HG03460 (cell line): ENCODE measurements around the gene ERLEC1.
"Not testable (repeated sequence)": the region's sequence is repeated elsewhere in the genome, so short reads cannot be mapped to it uniquely, and the experiment has no call there.

Source experiments
- ATAC-seq: cut with Tn5 transposase; IDR thresholded peaks from one replicate; pipeline ENCODE4 v1.9.1; 2021; ENCODE audit not compliant: unreplicated experiment

Gene ERLEC1

DNA sequence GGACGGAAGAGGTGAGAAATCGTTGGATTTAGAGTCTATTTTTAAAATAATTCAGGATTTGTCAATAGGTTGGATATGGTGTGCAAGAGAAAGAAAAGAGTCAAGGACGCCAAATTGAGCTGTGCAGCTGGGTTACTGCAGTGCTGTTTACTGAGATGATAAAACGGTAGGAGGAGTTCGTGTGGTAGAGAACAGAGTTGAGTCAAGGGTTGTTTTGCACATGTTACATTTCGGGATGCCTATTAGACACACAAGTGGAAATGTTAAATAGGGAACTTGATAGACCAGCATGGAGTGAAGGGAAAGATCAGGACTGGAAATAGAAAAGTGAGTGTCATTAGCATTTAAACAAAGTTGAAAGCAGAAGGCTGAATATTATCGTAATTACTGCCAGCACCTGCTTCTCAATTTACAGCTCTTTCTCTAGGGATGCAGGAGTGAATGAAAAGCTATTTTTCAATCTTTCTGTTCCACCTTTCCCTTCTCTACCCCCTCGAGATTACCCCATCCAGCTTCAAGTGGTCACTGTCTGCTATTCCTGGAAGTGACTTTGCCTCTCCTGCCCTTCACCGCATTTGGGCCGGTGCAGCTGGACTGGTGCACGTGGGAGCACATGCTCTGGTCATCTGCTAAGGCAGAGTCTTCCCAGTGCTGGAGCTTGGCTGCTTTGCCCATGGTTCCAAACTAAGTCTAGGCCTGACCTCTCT lies 42.6 kb downstream of the ERLEC1 start:
- ATAC-seq = no peak

DNA sequence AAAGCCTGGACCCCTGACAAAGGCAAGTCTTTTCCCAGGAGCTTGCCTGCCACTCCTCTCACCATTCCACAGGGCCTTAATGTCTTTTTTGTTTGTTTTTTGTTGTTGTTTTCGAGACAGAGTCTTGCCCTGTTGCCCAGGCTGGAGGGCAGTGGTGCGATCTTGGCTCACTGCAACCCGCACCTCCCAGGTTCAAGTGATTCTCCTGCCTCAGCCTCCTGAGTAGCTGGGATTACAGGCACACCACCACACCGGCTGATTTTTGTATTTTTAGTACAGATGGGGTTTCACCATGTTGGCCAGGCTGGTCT lies 43.1 kb downstream of the ERLEC1 start:
- ATAC-seq = not testable (repeated sequence)

DNA sequence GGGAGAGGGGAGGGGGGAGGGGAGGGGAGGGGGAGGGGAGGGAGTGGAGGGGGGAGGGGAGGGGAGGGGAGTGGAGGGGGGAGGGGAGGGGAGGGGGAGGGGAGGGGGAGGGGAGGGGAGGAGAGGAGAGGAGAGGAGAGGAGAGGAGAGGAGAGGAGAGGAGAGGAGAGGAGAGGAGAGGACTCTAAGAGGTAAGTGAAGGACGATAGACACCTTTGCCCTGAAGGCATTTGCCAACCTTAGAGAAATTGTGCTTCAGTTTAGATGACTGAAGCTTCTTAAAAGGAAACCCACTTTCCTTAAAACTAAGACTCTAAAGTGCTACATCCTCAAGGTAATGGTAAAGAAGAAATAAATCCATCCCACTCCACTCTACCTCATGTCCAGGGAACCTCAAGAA lies 53.7 kb downstream of the ERLEC1 start:
- no peak for ATAC-seq

DNA sequence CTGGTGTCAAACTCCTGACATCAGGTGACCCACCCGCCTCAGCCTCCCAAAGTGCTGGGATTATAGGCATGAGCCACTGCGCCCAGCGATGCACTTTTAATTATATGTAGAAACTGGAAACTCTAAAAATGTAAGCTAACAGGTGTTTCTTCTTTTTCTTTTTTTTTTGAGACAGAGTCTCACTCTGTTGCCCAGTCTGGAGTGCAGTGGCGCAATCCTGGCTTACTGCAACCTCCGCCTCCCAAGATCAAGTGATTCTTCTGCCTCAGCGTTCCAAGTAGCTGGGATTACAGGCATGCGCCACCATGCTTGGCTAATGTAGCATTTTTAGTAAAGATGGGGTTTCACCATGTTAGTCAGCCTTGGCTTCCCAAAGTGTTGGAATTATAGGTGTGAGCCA lies 54.8 kb downstream of the ERLEC1 start:
- not testable (repeated sequence) for ATAC-seq

DNA sequence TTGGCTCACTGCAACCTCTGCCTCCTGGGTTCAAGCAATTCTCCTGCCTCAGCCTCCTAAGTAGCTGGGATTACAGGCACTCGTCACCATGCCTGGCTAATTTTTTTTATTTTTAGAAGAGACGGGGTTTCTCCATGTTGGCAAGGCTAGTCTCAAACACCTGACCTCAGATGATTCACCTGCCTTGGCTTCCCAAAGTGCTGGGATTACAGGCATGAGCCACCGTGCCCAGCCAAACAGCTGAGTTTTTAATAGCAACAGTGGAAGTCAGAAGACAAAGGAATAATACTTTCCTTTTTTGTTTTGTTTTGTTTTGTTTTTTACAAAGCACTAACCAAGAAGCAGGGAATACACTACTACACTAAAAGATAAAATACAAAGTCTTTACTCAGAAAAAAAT lies 56.0 kb downstream of the ERLEC1 start:
- no peak for ATAC-seq

DNA sequence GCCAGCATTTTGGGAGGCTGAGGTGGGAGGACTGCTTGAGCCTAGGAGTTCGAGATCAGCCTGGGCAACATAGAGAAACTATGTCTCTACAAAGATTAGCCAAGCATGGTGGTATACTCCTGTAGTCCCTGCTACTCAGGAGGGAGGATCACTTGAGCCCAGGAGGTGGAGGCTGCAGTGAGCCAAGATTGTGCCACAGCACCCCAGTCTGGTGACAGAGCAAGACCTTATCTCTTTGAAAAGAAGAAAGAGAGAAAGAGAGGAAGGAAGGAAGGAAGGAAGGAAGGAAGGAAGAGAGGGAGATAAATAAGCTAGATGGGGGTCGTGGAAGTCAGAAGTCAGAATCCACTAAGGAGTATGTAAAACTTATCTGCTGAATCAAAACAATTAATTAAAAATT lies 56.8 kb downstream of the ERLEC1 start:
- no peak for ATAC-seq

DNA sequence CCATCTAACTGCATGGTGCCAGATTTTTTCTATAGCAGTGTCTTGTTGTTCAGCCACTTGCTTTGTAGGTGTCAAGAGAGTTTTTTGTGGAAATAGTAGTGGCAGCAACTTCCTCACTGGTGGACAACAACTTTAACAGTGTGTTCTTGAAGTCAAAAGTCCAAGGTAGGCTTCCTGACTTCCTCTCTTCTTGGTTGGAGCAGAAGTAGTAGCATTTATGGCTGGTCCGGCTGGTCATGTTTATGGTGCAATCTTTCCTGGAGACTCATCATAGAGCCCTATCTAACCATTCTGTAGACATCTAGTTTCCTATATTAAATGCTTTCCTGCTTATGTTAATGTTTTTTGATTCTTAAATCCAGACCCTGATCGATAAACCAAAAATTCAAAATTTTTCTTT lies 61.2 kb downstream of the ERLEC1 start:
- no peak for ATAC-seq

DNA sequence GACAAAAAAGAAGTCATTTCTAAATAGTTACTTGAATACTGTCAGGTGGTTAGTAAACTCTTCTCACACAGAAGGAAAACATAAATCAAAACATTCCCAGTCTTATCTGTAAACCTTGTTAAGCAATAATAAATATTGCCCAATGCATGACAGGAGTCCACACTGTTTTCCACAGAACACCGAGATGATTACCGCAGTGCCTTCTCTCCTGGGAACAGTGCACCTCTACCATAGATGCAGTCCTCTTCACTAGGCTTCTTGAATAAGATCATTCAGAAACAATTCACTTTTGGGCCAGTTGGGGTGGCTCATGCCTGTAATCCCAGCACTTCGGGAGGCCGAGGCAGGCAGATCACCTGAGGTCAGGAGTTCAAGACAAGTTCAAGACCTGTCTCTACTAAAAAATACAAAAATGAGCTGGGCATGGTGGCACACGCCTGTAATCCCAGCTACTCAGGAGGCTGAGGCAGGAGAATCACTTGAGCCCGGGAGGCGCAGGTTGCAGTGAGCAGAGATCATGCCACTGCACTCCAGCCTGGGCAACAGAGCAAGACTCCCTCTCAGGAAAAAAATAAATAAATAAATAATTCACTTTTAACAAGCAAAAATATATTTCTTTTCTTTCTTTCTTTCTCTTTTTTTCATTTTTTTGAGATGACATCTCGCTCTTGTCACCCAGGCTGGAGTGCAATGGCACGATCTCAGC lies 64.4 kb downstream of the ERLEC1 start:
- ATAC-seq = not testable (repeated sequence)

DNA sequence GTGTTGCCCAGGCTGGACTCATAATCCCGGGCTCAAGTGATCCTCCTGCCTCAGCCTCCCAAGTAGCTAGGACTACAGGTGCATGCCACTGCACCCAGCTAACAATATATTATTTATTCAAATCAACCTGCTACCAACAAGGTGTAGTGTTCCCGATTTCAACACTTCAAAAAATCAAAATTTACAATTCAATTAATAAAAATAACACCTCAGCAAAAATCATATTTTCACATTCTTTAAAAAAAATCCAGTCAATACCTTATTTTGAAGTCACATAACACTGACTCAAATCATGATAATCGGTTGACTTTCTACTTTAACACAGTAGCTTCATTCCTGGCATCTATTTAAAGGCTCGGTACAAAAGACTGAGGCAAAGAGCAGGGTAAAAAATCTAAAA lies 65.7 kb downstream of the ERLEC1 start:
- no peak for ATAC-seq

DNA sequence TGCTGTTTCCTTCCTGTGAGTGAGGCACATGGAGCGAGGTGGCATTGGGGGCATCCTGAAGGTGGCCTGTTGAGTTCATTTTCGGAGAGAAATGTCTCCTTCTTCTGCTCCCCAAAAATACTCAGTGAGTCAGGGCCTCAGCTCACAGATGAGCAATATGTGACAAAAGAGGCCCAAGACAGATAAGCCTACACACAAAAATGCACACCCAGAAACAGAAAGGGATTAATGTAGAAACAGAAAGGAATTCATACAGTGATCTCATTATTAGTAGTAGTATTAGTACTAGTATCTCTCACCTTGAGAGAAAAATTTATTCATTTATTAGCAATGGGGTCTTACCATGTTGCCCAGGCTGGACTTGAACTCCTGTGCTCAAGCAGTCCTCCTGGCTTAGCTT lies 67.8 kb downstream of the ERLEC1 start:
- no peak for ATAC-seq

DNA sequence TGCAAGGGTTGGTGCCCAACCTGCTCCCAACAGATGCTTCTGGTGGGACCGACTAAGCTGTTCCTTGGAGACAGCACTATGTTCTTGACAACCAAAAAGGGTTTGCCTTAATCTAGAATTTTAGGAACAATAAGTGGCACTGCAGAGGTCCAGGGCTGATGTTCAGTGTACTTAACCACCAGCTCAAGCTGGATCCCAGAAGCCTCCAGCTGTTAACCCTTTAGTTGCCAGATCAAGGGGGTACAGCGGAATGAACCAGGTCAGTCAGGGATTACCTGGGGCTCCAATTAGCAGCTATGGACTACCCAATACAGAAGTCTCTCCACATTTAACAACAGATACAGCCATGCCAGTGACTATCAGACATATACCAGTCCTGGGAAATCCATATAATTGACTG lies 69.4 kb downstream of the ERLEC1 start:
- no peak for ATAC-seq

DNA sequence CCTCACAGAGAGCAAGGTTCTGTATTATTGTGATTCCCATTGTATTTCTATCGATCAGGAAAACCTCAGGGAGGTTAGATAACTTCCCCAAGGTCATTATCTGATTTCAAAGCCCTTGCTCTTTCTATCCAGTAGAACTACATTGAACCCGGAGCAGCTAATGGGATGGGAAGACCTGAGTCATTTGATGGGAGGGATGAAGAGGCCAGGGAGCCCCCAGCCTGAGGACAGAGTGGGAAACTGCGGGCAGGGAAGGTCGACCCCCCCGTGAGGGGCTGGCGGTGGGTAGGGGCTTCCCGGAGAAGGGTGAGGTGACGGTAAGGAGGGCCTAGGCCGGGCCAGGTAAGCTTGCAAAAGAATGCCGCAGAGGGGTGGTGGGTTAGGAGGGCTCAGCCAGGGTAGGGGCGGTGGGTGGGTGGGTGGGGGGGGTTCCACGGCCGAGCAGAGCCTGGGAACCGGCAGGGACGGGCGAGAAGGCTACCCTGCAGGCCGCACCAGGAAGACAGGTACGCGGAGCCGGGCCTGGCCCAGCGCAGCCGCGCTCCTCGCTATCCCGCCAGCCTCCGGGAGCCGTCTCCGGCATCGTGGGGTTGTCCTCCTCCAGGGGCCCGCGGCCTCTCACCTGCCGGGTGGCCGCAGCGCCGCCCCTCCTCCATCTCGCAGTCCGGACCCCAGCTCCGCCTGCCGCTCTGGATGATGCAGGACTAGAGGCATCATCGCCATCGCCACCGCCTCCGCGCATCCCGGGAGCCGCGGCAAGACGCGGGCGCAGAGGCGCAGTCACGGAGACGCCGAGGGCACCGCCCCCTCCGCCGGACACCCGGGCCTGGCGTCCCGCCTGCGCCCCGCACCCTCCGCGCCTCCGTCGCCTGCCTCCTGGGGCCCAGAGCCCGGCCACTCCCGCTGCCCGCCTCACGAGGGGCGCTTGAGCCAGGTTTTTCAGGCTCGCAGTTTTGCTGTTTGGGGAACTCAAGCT lies 72.7 kb downstream of the ERLEC1 start, which contains the start of gene GPR75:
Gene GPR75, minus strand, starts transcription at position 762 of the 976 bp plus-strand sequence. CDS start 5,211 bp downstream, outside the sequence.
- ATAC-seq = no peak

DNA sequence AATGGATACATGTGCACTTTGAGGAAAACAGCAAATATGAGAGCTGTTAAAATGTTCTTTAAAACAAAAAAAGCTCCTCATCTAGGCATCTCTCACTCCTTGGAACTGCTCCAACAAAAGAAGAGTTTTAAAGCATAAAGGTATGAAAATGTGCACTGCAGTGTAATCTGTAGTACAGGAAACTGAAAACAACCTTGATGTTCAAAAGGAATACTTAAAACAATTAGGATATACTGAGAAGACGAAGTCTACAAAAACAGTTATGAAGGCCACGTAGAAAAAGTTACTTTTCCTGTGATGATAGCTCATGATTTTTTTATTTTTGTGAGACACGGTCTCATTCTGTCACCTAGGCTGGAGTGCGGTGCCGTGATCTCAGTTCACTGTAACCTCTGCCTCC lies 75.0 kb downstream of the ERLEC1 start:
- ATAC-seq = no peak

DNA sequence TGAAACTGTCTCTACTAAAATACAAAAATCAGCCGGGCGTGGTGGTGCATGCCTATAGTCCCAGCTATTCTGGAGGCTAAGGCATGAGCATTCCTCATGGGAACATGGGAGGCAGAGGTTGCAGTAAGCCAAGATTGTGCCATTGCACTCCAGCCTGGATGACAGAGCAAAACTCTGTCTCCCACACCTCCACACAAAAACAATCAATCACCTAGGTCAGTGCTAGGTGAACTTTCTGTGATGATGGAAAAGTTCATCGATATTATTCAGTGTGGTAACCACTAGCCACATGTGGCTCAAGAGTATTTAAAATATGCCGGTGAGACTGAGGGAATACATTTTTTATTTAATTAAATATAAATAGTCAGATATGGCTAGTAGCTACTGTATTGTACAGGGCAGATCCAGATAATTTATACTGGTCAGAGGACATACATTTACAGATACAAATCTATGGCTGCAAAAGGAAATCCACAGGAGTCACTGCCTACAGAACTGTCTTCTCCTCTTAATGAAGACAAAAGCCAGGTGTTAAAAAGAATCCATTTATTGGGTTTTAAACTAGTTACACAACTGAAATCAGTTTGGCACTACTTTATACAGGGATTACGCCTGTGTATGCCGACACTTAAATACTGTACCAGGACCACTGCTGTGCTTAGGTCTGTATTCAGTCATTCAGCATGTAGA lies 76.8 kb downstream of the ERLEC1 start:
- no peak for ATAC-seq

DNA sequence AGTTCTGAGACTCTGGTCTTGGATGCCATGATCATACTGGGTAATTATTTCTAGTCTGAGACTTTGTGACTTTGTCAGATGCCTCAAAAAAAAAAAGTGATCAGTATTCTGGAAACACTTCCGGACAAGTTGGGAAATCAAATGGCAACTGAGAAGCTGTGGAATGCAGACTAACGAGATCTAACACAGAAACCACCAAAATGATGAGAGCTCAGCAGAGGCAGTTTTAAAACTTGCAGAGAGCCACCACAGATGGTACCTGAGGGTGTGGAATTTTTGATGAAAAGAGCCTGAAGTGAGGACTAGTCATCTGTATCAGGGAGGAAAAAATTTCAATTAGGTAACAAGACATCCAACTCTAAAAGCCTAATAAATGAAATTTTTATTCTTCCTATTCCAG lies 78.4 kb downstream of the ERLEC1 start:
- no peak for ATAC-seq

DNA sequence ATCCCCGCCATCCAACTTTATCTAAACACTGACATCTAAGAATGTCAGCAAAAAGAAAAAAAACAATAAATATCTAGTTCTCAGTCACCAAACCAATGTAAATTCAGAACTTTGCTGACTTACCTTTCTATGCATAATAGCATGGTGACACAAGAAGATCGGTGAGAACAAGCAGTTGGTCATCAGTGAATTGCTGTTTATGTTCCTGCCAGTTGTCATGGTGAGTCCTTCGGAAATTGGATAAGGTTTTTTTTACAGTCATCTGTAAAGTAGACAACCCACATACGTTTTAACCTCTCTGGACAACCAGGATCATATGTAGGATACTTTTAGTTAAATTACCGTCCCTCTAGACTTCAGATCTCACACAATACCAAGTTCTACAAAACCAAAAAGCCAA lies 79.1 kb downstream of the ERLEC1 start:
- no peak for ATAC-seq

DNA sequence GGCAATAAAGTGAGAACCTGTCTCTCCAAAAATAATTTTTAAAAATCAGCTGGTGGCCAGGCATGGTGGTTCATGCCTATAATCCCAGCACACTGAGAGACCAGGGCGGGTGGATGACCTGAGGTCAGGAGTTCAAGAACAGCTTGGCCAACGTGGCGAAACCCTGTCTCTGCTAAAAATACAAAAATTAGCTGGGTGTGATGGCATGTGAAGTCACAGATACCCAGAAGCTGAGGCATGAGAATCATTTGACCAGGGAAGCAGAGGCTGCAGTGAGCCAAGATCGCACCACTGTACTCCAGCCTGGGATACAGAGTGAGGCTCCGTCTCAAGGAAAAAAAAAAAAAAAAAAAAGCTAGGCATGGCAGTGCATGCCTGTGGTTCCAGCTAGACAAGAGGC lies 80.3 kb downstream of the ERLEC1 start:
- no peak for ATAC-seq

DNA sequence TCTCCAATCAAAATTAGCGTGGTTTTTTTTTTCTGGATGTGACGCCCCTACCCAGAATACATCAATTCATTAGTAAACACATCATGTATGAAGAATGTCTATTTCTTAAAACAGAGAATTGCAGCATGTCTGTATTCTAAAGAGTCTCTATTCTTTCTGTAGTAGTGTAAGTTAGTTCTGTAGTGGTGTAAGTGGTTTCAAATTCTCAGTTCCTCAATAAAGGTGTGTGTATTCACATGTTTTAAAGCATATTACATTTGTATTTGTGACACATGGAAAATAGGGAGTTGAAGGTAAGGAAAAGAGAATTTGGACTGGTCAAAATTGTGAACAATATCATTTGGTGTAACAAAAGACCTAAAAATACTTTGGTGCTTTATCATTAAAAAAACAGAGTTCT lies 80.9 kb downstream of the ERLEC1 start:
- ATAC-seq = no peak
